Measurements from ENCODE around the gene FGGY. TPM values are rescaled to one million over a fixed set of nuclear protein-coding genes. Genes with fewer than 3 reads are reported as not detected.

FGGY gene
- total and polyA plus RNA-seq, 2 donors (not counting 3 experiments of a cell fraction or from before 2014, with no cell fraction given), result 5.6 to 6.4 TPM

- H3K27me3 ChIP-seq (ENCODE audit: control insufficient read depth in 2 of 2, insufficient read depth in 2 of 2, low read length in 2 of 2), result no peaks in the 10 kb centered on the region
- no peaks in the 10 kb centered on the region for H3K36me3 ChIP-seq (ENCODE audit: control insufficient read depth in 2 of 2, extremely low read depth in 1 of 2, insufficient read depth in 2 of 2, low read length in 2 of 2)
- DNase-seq (ENCODE audit: low read depth, low spot score) (no peak), FAIRE-seq (no peak)
- dilution Hi-C loops (cut with MboI; ENCODE audit: extremely low pct_ligation_motif_present, low sequenced_read_pairs), result no loop called here
- H3K4me2 ChIP-seq (ENCODE audit: insufficient read depth, low read length), result no peak overlapping the region
- H3K4me3 ChIP-seq (replicated peaks in 1 of 3; ENCODE audit: insufficient read depth in 1 of 3, low read depth in 1 of 3, low read length in 3 of 3), result no peak overlapping the region
- H3K9ac ChIP-seq (replicated peaks; ENCODE audit: extremely low read depth, insufficient read depth, low read length), result no peak overlapping the region
- ChIA-PET CTCF (no interaction called here), POLR2A (no interaction called here)
- BruUV-seq (replicated peaks), result no TSS peak
- TF ChIP-seq POLR2A (IDR thresholded peaks at IDR 0.05; ENCODE audit: low read depth, low read length), result no peak
- no peak for TF ChIP-seq MYC (IDR thresholded peaks at IDR 0.05; ENCODE audit: low read depth, low read length)
- no peak for TF ChIP-seq POLR2AphosphoS5 (IDR thresholded peaks at IDR 0.05; ENCODE audit: insufficient read depth, low read depth, low read length)
- no peak for TF ChIP-seq GATA2 (IDR thresholded peaks at IDR 0.05; ENCODE audit: insufficient read depth, insufficient read length, low read depth, low read length)
- no peak for TF ChIP-seq EZH2 (IDR thresholded peaks at IDR 0.05; ENCODE audit: borderline replicate concordance, low read depth, low read length, severe bottlenecking)
- no peak for TF ChIP-seq FOS (IDR thresholded peaks at IDR 0.05; ENCODE audit: borderline replicate concordance, insufficient read depth, low read length)
- TF ChIP-seq, protein P1, sequence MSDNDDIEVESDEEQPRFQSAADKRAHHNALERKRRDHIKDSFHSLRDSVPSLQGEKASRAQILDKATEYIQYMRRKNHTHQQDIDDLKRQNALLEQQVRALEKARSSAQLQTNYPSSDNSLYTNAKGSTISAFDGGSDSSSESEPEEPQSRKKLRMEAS (IDR thresholded peaks at IDR 0.05; ENCODE audit: insufficient read depth, insufficient read length), result no peak
- no peak for TF ChIP-seq JUN (IDR thresholded peaks at IDR 0.05; ENCODE audit: borderline replicate concordance, insufficient read depth, insufficient read length, low read depth)
- TF ChIP-seq CTCF (IDR thresholded peaks at IDR 0.05; ENCODE audit: extremely low read depth in 1 of 2, insufficient read depth in 1 of 2, low read depth in 1 of 2, low read length in 2 of 2), result no peak
- H3K9me3 ChIP-seq (replicated peaks; ENCODE audit: control insufficient read depth, insufficient read depth, low read length), result no peaks in the 10 kb centered on the region
- no peak overlapping the region for H3K27ac ChIP-seq (ENCODE audit: insufficient read depth, low read depth, low read length)
- H3K9me1 ChIP-seq (replicated peaks; ENCODE audit: control insufficient read depth, extremely low read depth, insufficient read depth, low read length), result no peaks in the 10 kb centered on the region
- H2AFZ ChIP-seq (ENCODE audit: low read depth, low read length), result no peak overlapping the region
- no peaks in the 10 kb centered on the region for H4K20me1 ChIP-seq (replicated peaks; ENCODE audit: control insufficient read depth, extremely low read depth, insufficient read depth, low read length)
- no peaks in the 10 kb centered on the region for H3K79me2 ChIP-seq (ENCODE audit: control insufficient read depth, insufficient read depth, low read length)
- intact Hi-C loops (cut with micrococcal nuclease), result loop anchor here (1.0 kb wide), 1 partner anchor 39 kb away; no protein-coding TSS in a partner anchor
- H3K4me1 ChIP-seq (ENCODE audit: control insufficient read depth, extremely low read depth, insufficient read depth, low read length), result no peaks in the 10 kb centered on the region
Observed at GRCh38 chr1:59432531-59433439, 135.9 kb downstream of the FGGY start.

Measured in endothelial cell of umbilical vein (primary cell).